Activated T-helper 1 cell treated with Interleukin-2 at 50 U/mL for 16 hours (primary cell): ENCODE measurements around the gene IL17REL.
"Not testable (repeated sequence)": the region's sequence is repeated elsewhere in the genome, so short reads cannot be mapped to it uniquely, and the experiment has no call there.

Experiments used
- DNase-seq: peaks from one replicate; pipeline ENCODE4 v3.0.0-alpha.2; 2020; ENCODE audit warnings: low read depth

Gene IL17REL

DNA sequence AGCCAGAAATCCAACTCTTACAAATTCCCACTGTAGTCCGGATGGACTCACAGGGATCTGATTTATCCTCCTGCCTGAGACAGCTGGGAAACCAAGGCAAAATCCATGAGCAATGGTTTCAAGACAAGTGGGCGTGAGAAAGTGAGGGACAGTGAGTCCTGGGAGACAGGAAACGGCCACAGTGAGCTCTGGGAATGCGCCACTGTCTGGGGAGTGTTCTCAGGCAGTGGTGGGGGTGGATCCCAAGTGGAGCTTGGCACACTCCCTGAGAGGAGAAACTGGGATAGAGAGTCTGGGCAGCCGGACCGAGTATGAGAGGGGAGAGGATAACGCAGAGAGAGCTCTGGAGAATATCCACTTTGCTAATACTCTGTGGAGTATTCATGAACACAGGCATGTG lies 9.8 kb downstream of the IL17REL start:
- DNase-seq, result no peak

DNA sequence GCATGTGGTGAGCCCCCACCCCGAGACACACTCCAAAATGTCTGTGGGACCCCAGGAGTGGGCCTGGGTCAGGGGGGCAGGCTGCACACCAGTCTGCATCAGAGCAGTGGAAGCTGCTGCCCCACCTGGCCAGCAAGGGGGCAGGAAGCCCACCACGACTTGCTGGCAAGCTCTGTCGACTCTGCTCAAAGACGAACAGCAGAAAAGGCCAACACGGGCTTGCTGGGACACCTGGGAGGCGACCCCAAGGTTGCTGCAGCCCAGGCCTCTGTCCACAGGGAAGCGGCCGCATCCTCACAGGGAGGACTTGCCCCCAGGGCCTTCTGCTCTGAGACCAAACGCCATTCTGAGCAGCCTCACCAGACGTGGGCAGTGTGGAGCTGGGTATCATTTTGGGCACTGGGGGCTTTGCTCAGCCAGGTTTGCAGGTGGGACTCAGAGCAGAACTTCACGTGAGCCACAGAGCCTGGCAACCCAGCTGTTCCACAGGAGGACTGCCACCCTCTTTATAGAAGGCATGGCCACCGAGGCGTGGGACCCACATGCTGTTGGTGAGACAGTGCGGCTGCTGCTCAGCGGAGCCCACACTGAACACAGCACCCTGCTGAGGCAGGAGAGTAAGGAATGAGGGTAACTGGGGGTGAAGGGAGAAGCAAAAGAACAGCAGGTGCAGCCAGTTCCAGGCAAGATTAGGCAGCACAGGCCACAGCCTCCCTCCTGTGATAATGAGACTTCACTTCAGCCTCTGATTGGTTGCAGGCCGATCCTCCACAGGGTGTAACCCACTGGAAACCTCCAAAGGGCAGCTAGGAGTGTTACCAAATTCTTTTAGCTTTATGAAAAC lies 11.0 kb downstream of the IL17REL start:
- DNase-seq, result no peak

DNA sequence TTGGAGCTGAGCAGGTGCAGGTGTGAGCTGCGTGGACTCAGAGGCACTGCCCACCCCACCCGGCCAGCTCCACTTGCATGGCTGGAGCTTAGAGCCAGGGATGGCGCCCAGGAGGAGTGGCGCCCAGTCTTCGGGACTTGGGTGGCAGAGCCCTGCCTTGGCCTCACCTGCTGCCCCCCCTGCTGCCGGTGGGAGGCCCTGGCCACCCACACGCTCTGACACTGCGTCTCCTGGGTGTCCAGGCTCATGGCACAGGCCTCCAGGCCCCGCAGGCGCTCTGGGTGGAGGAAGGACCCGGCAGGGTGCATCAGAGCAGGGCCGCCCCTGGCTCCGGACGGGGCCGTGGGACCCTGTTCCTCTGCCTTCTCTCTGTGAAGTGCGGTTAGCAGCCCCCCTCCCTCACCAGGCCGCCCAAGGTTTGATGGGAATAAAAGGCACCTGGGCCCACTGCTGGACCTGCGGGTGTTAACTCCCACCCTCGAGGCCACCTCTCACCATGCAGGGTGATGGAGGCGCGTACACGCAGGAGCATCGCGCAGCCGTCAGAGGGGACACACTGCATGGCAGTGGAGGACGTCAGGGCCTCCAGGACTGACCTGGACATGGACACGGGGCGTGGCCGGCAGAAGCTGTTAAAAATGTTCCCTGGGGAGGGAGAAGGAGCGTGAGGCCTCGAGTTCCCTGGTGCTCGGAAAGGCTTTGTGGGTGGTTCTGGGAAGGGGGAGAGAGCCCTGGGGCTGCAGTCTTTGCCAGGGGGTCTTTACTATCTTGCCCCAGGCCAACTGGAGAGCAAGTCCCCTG lies 11.8 kb downstream of the IL17REL start:
- DNase-seq, result no peak

DNA sequence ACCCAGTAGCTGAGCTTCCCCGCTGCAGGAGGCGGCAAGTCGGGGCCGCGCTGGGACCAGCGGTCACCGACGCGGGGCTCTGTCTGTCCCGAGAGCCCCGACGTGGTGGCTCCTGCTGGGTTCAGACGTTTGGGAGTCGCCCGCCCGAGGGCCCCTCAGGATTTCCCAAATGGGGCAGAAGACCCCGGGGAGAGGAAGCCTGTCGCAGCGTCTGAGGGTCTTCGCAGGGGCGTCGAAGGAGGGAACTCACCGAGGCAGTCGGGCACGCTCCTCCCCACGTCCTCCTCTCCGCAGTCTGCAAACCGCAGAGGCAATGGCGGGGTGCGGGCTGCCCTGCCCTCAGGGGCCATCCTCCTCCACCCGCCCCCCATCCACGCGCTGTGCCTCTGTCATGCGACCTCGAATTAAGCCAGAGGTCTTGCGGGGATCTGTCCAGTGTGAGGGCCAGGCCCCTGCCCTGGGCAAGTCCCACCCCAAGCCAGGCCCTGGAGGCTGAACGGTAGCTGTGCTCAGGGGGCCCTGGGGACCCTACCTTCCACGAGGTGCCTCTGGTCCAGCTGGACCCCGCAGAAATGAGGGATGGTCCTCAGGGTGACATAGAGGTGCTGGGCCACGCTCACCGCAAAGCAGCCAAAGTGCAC lies 12.5 kb downstream of the IL17REL start:
- no peak for DNase-seq

DNA sequence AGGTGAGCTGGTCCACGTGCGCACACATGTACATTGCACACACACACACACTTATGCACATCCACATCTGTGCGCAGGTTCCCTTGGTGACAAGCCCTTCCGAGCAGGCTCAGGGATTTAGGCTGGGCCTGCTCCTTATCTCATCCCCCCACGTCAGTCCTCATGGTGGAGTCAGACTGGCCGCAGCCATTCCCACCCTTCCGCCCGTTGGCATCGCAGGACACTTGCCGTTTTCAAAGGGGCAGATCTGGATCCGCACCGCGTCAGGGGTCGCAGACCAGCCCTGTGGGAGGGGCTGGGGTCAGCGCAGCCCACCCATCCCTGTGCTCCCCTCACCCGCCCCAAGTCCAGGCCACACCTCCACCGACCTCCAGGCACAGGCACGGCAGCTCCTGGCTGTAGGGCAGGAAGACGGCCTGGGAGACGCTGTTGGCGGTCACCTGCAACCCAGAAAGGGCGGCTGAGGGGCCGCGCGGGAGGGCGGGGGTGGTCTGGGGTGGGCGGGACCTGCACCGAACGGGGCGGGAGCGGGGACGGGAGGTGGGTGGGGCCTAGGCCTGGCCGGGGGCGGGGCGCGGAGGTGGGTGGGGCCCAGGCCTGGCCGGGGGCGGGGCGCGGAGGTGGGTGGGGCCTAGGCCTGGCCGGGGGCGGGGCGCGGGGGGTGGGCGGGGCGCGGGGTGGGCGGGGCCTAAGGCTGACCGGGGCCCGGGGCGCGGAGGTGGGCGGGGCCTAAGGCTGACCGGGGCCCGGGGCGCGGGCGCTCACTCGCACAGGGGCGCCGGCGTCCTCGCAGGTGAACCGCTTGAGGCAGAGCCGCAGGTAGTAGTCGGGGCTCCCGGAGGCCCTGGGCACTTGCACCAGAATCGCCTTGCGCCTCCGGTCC lies 13.3 kb downstream of the IL17REL start:
- no peak for DNase-seq

DNA sequence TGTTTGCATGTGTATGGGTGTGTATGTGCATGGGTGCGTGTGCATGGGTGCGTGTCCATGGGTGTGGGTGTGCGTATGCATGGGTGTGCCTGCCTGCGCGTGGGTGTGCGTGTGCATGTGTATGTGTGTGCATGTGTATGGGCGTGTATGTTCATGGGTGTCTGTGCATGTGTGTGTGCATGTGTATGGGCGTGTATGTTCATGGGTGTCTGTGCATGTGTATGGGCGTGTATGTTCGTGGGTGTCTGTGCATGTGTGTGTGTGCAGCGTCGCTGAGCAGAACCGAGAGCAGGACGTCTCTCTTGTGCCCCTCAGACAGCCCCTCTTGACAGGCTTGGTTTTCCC lies 13.9 kb downstream of the IL17REL start:
- DNase-seq, result no peak

DNA sequence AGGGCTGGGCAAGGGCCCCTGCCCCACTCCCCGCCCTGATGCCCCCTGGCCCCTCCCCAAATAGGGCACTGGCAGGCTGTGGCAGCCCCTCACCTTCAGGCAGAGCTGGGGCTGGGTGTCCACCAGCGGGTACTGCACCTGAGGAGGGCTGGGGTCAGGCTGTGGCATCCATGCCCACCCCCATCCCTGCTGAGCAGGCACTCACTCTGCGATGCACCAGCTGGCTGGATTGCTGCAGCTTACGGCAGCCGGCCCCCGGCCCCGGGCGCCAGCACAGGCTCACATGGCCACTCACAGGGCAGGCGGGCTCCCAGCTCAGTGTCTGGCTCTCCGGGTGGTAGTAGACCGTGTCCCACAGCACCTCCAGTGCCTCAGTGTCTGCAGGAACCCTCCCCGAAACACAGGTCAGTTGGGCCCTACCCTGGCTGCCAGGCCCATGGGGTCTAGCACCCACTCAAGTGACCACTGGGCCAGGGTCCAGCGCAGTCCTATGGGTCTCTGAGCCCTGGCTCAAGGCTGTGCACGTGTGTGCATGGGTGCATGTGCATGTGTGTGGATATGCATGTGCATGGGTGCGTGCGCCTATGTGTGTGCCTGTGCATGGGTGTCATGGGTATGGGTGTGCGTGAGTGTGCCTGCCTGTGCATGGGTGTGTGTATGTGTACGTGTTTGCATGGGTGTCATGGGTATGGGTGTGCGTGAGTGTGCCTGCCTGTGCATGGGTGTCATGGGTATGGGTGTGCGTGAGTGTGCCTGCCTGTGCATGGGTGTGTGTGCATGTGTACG lies 14.4 kb downstream of the IL17REL start:
- DNase-seq, result no peak

DNA sequence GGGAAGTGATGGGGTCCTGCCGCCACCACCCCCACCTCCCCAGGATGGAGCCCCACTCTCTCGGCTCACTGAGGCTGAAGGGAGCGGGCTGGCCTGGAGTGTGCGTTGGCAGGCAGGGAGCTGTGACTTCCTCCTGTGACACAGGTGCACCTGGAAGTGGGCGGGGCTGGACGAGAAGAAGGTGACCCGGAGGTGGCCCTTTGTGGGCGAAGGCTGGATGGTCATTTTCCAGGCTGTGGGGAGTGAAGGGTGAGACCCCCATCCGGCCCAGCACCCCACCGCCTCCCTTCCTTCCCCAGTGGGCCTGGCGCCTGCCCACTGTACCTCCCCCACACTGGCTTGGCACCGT lies 15.3 kb downstream of the IL17REL start:
- no peak for DNase-seq

DNA sequence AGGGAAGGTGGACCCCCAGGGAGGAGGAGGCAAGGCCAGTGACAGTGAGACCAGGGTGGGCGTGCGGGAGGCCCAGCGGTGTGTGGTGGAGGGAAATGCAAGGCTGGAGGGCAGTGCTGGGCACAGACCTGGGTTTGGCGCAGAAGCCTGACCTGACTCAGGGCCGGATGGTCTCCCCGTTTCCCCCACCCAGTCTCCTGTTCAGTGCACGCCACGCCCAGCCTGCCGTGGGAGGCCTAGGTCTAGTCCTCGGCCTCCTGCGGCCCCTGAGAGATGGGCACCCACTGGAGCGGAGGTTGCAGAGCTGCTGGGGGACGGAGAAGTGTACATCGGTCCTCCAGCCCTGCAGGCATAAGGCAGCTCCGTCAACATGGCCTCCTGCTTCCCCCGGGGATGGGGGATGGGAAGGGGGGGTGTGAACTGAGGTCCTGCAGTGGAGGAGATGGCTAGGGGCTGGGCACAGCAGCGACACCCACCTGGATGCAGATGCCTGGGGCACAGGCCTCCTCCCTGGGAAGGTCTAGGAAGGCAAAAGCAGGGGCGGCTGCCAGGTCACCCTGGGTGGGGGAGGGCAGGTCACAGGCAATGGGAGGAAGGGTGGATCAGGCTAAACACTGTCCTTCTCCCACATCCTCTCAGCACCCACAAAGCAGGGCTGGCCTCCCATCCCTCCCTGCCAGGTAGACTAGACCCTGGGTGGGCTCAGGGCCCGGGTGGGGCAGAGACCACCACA lies 15.9 kb downstream of the IL17REL start:
- no peak for DNase-seq

DNA sequence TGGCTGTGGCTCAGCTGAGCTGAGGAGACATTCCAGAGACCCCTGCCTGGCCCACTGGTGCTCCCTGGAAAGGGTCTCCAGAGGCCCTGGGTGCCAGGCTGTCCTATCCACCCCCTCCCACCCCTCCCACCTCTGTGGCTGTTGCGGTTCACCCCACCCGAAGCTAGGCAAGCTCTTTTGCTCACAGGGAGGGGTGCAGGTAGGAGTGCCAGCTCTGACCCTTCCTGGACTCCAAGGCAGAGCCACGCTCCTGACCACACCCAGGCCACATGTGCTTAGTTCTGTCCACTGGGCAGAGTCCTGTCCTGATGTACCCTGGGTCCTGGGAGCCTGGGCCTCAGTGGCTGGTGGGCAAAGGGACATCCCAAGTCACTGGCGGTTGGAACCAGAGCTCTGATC lies 16.4 kb downstream of the IL17REL start:
- DNase-seq, result no peak

DNA sequence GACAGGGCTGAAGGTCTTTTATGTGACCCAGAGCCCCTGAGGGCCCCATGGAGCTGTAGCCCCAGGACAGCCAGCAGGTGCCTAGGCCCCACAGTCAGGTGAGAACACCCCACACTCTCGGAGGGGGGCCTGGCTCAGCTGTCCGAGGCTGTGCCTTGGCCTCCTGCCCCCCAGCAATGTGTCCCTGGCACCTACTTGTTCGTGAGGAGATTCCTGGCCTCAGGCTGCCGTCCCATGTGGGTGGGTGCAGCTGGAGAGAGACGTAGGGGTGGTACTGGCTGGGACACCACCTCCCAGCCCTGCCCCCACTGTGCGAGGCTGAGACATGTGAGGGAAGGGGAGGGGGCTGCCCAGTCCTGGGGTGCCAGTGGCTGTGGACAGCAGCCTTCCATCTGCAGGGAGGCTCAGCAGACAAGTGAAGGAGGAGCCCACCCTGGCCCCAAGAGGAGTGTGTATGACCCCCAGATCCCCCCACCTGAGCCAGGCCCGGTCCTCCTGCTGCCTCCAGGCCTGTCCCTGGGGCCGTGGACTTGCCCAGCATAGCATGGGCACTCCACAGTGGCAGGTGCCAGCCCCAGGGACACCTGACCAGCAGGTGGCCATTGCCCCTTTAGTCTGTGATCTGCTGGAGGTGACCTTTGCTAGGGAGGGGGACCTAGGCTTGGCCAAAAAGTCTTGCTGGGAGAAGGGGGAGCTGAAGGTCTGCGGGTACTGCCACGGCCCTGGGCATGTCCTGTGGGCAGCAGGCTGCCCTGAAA lies 17.0 kb downstream of the IL17REL start:
- DNase-seq, result no peak

DNA sequence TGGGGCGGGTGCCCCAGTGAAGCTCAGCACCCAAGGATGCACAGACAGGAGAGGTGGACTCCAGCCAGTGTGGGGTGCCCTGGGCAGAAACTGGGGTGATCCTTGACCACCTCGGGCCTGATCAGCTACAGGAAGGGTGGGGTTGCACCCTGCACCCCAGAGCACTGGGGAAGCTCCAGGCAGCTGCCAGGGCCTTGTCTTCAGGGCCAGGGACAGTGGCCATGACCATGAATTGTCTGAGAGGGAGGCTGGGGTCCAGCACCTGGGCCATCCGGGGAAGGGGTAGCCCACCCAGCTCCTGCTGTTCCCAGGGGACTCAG lies 17.6 kb downstream of the IL17REL start:
- no peak for DNase-seq

DNA sequence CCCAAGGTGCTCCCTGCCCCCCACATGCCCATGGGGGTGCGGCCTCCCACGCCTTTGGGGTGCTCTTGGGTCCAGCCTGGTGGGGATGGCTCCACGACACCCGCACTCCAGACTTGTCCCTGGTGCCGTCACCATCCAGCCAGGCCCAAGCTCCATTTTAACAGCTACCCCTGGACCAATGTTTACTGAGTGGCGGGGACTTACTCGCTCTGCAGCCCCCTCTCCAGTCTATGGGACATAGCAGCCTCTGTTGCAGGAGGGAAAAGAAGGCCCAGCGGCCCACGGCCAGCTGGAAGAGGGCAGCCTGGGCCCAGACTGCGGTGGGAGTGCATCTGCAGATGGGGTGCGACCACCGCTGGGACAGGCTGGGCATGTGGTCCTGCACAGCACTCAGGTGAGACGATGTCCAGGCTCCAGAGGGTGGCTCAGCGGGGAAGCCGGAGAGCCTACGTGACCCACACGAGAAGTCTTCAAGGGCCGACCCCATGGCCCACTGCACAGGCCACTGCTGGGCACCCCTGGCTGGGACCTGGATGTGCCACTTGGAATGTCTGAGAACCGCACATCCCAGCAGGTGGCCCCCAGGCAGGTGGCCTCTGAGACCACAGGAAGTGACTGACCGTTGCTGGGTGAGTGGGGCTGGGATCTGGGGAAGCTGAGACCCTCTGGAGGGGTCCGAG lies 18.1 kb downstream of the IL17REL start:
- DNase-seq, result no peak

DNA sequence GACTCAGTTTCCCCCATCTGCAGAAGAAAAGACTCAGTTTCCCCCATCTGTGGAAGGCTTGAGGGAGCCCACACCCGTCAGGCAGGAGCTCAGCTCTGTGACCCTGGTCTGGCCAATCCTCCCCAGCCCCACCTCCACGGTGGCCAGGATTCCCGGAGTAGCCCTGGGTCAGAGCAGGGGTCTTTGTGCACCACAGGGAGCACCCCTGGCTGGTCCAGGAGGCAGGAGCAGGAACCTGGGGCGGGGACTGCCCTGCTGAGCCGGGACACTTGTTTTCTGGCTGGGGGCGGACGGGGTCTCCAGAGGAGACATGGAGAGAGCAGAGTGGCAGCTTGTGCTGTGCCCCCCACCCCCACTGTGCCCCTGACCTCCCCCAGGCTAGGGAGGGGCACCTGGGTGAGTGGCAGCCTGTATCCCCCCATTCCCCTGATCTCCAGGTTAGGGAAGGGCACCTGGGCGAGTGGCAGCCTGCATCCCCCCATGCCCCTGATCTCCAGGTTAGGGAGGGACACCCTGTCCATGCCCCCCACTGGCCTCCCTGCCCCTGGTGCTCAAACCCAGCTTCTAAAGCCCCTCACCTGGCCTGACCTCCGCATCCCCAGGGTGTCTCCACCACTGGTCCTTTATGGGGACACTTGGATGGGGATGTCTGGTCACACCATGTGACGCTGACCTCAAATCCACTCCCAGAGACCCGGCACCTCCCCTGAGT lies 18.8 kb downstream of the IL17REL start:
- no peak for DNase-seq

DNA sequence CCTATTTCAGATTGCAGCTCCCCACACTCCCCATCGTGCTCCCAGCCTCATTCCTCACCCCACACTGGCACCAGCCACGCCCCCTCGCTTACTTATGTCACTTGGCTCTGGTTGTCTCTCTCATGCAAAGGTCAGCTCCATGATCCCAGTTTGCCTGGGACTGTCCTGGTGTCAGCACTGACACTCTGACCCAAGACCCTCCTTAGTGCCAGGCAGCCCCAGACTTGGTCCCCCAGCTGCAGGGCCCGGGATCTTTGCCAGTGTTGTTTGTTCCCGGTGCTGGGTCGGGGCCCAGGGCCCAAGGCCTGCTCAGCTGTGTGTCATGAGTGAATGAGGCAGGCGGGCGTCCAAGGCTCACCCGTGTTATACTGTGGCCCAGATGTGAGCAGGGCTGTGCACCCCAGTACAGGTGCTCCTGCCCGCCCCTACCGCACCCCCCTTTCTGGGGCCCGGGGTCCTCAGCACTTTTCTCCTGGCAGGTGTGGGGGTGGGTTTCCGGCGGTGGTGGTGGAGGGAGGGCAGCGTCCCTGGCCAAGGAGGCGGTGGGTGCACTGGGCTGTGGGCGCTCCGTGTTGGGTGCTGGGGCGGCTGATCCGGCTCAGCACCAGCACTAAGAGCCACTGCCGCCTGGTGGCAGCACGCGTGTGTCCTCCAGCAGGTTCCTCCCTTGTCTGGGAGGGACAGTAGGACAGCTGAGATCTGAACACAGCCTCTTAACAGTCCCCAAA lies 19.5 kb downstream of the IL17REL start:
- peak; percentile 53 for DNase-seq

DNA sequence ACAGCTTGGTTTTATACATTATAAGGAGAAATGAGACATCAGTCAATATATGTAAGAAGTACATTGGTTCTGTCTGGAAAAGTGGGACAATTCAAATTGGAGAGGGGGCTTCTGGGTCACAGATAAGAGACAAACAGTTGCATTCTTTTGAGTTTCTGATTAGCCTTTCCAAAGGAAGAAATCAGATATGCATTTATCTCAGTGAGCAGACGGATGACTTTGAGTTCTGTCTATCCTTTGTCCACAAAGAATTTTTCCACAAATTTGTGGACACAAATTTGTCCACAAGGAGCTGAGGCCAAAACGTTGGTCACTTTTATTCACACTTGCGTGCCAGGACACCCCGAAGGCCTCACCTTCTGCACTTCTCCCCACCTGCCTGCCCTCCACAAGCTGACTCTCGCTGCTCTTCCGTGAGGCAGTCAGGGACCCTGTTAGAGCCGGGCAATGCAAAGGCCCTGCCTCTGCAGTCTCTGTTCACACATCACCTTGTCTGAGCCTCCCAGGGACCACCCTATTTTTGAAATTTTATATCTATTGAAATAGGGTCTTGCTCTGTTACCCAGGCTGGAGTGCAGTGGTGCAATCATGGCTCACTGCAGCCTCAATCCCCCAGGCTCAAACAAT lies 20.5 kb downstream of the IL17REL start:
- no peak for DNase-seq

DNA sequence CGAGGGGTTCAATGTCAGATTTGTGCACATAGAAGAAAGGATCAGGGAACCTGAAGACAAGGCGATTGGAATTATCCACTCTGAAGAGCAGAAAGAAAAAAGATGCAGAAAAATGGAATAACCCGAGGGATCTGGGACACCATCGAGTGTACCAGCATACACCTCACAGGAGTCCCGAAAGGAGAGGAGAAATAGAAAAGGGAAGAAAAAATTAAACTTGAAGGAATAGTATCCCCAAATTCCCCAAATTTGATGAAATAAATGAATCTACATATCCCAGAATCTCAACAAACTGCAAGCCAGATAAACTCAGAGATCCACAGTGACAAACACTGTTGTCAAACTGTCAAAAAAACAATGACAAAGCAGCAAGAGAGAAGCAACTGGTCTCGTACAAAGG lies 21.4 kb downstream of the IL17REL start:
- DNase-seq, result no peak

DNA sequence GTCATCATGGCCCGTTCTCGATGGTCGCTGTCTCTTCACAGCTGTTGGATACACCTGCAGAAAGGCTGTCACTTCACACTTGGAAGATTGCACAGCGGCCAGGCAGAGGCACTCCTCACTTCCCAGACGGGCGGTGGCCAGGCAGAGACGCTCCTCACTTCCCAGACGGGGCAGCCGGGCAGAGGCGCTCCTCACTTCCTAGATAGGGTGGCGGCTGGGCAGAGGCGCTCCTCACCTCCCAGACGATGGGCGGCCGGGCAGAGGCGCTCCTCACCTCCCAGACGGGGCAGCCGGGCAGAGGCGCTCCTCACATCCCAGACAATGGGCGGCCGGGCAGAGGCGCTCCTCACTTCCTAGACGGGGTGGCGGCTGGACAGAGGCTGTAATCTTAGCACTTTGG lies 22.7 kb downstream of the IL17REL start:
- not testable (repeated sequence) for DNase-seq
